Neural cell (in vitro differentiated cells): Measurements from ENCODE around the gene CREB3L2. TPM values are rescaled to one million over a fixed set of nuclear protein-coding genes. Genes with fewer than 3 reads are reported as not detected.

Source experiments
- H2AFZ ChIP-seq: fragments of 200-600, 300-800 bp; sonication (generic), shearing (Covaris generic); 2 replicates; pipeline ENCODE4 v1.6.0; 2014; ENCODE audit warnings: low read depth, mild to moderate bottlenecking, antibody characterized with exemption, low read length, moderate library complexity
- H3F3A ChIP-seq: fragments of 200-600 bp; shearing (Covaris generic); 2 replicates; pipeline ENCODE4 v1.6.1; 2016; ENCODE audit warnings: mild to moderate bottlenecking, moderate library complexity, mixed read lengths, antibody characterized with exemption, low read length; ENCODE audit not compliant: insufficient read depth, poor library complexity, severe bottlenecking
- H3K27ac ChIP-seq: fragments of 200-600, 300-800 bp; sonication (generic), shearing (Covaris generic); 2 replicates; pipeline ENCODE4 v1.5.1; 2014; ENCODE audit warnings: mild to moderate bottlenecking, low read length, moderate library complexity
- H3K27me3 ChIP-seq: fragments of 300-800, 200-600 bp; sonication (generic), shearing (Covaris generic); 2 replicates; pipeline ENCODE4 v1.6.0; 2014; ENCODE audit warnings: mild to moderate bottlenecking, low read depth, low read length, moderate library complexity; ENCODE audit not compliant: insufficient read depth
- H3K36me3 ChIP-seq: fragments of 300-800, 200-600 bp; sonication (generic), shearing (Covaris generic); 2 replicates; pipeline ENCODE4 v1.5.1; 2014; ENCODE audit warnings: mild to moderate bottlenecking, antibody characterized with exemption, low read length, moderate library complexity; ENCODE audit not compliant: insufficient read depth
- H3K4me2 ChIP-seq: fragments of 300-800, 200-600 bp; sonication (generic), shearing (Covaris generic); 2 replicates; pipeline ENCODE4 v1.6.0; 2014; ENCODE audit warnings: mild to moderate bottlenecking, low read length
- H3K4me3 ChIP-seq: fragments of 300-800, 200-600 bp; sonication (generic), shearing (Covaris generic); 2 replicates; pipeline ENCODE4 v1.5.1; 2014; ENCODE audit warnings: mild to moderate bottlenecking, low read length, moderate library complexity
- H3K79me2 ChIP-seq: fragments of 200-600 bp; shearing (Covaris generic); replicated peaks from 2 replicates; pipeline ENCODE4 v1.6.0; 2014; ENCODE audit warnings: mild to moderate bottlenecking, low read length, moderate library complexity; ENCODE audit not compliant: insufficient read depth
- H3K9ac ChIP-seq: fragments of 300-800, 200-600 bp; sonication (generic), shearing (Covaris generic); 2 replicates; pipeline ENCODE4 v1.6.1; 2016; ENCODE audit warnings: mild to moderate bottlenecking, low read length, mixed read lengths
- H3K9me2 ChIP-seq: fragments of 200-600 bp; shearing (Covaris generic); 2 replicates; pipeline ENCODE4 v1.6.1; 2016; ENCODE audit warnings: mild to moderate bottlenecking, low read length, mixed read lengths; ENCODE audit not compliant: insufficient read depth
- H3K9me3 ChIP-seq: fragments of 200-600, 300-800 bp; sonication (generic), shearing (Covaris generic); 2 replicates; pipeline ENCODE4 v1.6.1; 2016; ENCODE audit warnings: mild to moderate bottlenecking, mixed run types, low read length, moderate library complexity, mixed read lengths
- H4K20me1 ChIP-seq: fragments of 200-600 bp; shearing (Covaris generic); 2 replicates; pipeline ENCODE4 v1.6.1; 2016; ENCODE audit warnings: mild to moderate bottlenecking, mixed run types; ENCODE audit not compliant: insufficient read depth
- CTCF ChIP-seq: fragments of 450-650 bp; IDR thresholded peaks from 2 replicates; pipeline ENCODE4 v1.5.1; 2014; ENCODE audit warnings: antibody characterized with exemption, mild to moderate bottlenecking, moderate library complexity; ENCODE audit not compliant: poor library complexity, severe bottlenecking
- EP300 ChIP-seq: fragments of 450-650 bp; conservative IDR thresholded peaks from 2 replicates; pipeline ENCODE4 v1.6.1; 2014; ENCODE audit warnings: antibody characterized with exemption, mild to moderate bottlenecking, moderate library complexity; ENCODE audit not compliant: poor library complexity, severe bottlenecking
- EZH2 ChIP-seq: fragments of 200-600, 300-800 bp; shearing (Covaris generic), sonication (generic); IDR thresholded peaks from 2 replicates; pipeline ENCODE4 v1.6.1; 2014; ENCODE audit warnings: antibody characterized with exemption, low read length, borderline replicate concordance, mild to moderate bottlenecking; ENCODE audit not compliant: insufficient read depth, poor library complexity, severe bottlenecking
- MXI1 ChIP-seq: fragments of 450-650 bp; conservative IDR thresholded peaks from 2 replicates; pipeline ENCODE4 v1.6.1; 2014; ENCODE audit warnings: antibody characterized with exemption, mild to moderate bottlenecking; ENCODE audit not compliant: poor library complexity, severe bottlenecking
- POLR2AphosphoS5 ChIP-seq: IDR thresholded peaks from 2 replicates; pipeline ENCODE4 v1.6.1; 2012
- RAD21 ChIP-seq: fragments of 450-650 bp; conservative IDR thresholded peaks from 2 replicates; pipeline ENCODE4 v1.6.1; 2014; ENCODE audit warnings: antibody characterized with exemption, mild to moderate bottlenecking, moderate library complexity
- REST ChIP-seq: IDR thresholded peaks from 2 replicates; pipeline ENCODE4 v1.6.1; 2012; ENCODE audit warnings: borderline replicate concordance
- SMC3 ChIP-seq: fragments of 450-650 bp; conservative IDR thresholded peaks from 2 replicates; pipeline ENCODE4 v1.6.1; 2014; ENCODE audit warnings: antibody characterized with exemption, mild to moderate bottlenecking, moderate library complexity; ENCODE audit not compliant: poor library complexity
- TAF1 ChIP-seq: IDR thresholded peaks from 2 replicates; pipeline ENCODE4 v1.6.1; 2012; ENCODE audit warnings: low read depth
- polyA plus RNA-seq: library from polyadenylated mRNA; depleted of rRNA; stranded (reverse); fragments of >200 nt; gene quantifications from 2 replicates; pipeline ENCODE4 v1.2.3, GENCODE V29; 2014

The CREB3L2 gene
- polyA plus RNA-seq, 1 donor from 2014 or later, result 1.5 TPM

- no peaks in the 10 kb centered on the region for H3F3A ChIP-seq
- TF ChIP-seq REST (no peak), EZH2 (no peak), RAD21 (no peak)
- no peaks in the 10 kb centered on the region for H3K36me3 ChIP-seq
- no peaks in the 10 kb centered on the region for H3K27me3 ChIP-seq
- H2AFZ ChIP-seq, result no peak overlapping the region
- H3K4me2 ChIP-seq, result no peak overlapping the region
- no peaks in the 10 kb centered on the region for H4K20me1 ChIP-seq
- H3K27ac ChIP-seq, result no peak overlapping the region
- H3K9me3 ChIP-seq, result no peaks in the 10 kb centered on the region
- no peak overlapping the region for H3K9ac ChIP-seq
- H3K79me2 ChIP-seq, result no peaks in the 10 kb centered on the region
- H3K4me3 ChIP-seq, result no peak overlapping the region
- H3K9me2 ChIP-seq, result no peaks in the 10 kb centered on the region
These were observed 126.1 kb downstream of the CREB3L2 start for GRCh38 chr7:137875746-137876145.

GRCh38 chr7:137873979-137874777 is 127.7 kb downstream of the CREB3L2 start:
- Histone ChIP-seq H3F3A (no peaks in the 10 kb centered on the region), H3K9me3 (no peaks in the 10 kb centered on the region), H3K4me2 (no peak overlapping the region), H3K27ac (no peak overlapping the region), H3K79me2 (no peaks in the 10 kb centered on the region), H3K27me3 (no peaks in the 10 kb centered on the region), H3K36me3 (no peaks in the 10 kb centered on the region), H2AFZ (no peak overlapping the region), H4K20me1 (no peaks in the 10 kb centered on the region), H3K9ac (no peak overlapping the region), H3K9me2 (no peaks in the 10 kb centered on the region), H3K4me3 (no peak overlapping the region)
- no peak for TF ChIP-seq EP300

- no peak overlapping the region for H3K9ac ChIP-seq
- no peaks in the 10 kb centered on the region for H4K20me1 ChIP-seq
- no peaks in the 10 kb centered on the region for H3F3A ChIP-seq
- H3K4me3 ChIP-seq, result no peak overlapping the region
- H3K9me3 ChIP-seq, result no peaks in the 10 kb centered on the region
- no peaks in the 10 kb centered on the region for H3K27me3 ChIP-seq
- H3K9me2 ChIP-seq, result no peaks in the 10 kb centered on the region
- no peaks in the 10 kb centered on the region for H3K36me3 ChIP-seq
- H2AFZ ChIP-seq, result no peak overlapping the region
- H3K27ac ChIP-seq, result no peak overlapping the region
- no peak overlapping the region for H3K4me2 ChIP-seq
- no peaks in the 10 kb centered on the region for H3K79me2 ChIP-seq
- TF ChIP-seq MXI1 (no peak), POLR2AphosphoS5 (no peak), REST (no peak), EP300 (no peak), SMC3 (no peak), EZH2 (no peak), CTCF (no peak), TAF1 (no peak), RAD21 (no peak)
These were observed 128.4 kb downstream of the CREB3L2 start for GRCh38 chr7:137873524-137873923.
